Ovary (tissue), 3 donors: ENCODE data around the gene GFY.

Source experiments
- POLR2A ChIP-seq: fragments of 450-650 bp; IDR thresholded peaks from one replicate; pipeline ENCODE4 v1.6.1; 2017; ENCODE audit warnings: antibody characterized with exemption, mild to moderate bottlenecking, moderate library complexity
- TF ChIP-seq, protein P1 (sequence below), 3 donors: fragments of 450-650 bp in 2 of 3; fragments of 200-600 bp in 1 of 3; IDR thresholded peaks; one replicate each; pipeline versions ENCODE4 v1.5.1 to v1.8.0; 2016 to 2022; ENCODE audit warnings: antibody characterized with exemption in 3 of 3, mild to moderate bottlenecking in 1 of 3
- donor health status: DM: no; HTN: no; CAD: no.

GRCh38 chr19:49465371-49465770 lies 40.2 kb downstream of the GFY start:
- TF ChIP-seq, protein P1, sequence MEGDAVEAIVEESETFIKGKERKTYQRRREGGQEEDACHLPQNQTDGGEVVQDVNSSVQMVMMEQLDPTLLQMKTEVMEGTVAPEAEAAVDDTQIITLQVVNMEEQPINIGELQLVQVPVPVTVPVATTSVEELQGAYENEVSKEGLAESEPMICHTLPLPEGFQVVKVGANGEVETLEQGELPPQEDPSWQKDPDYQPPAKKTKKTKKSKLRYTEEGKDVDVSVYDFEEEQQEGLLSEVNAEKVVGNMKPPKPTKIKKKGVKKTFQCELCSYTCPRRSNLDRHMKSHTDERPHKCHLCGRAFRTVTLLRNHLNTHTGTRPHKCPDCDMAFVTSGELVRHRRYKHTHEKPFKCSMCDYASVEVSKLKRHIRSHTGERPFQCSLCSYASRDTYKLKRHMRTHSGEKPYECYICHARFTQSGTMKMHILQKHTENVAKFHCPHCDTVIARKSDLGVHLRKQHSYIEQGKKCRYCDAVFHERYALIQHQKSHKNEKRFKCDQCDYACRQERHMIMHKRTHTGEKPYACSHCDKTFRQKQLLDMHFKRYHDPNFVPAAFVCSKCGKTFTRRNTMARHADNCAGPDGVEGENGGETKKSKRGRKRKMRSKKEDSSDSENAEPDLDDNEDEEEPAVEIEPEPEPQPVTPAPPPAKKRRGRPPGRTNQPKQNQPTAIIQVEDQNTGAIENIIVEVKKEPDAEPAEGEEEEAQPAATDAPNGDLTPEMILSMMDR (IDR thresholded peaks at IDR 0.05) = no peak
- TF ChIP-seq POLR2A = no peak
